ENCODE measurements around the gene PRSS21.

The PRSS21 gene

GRCh38 chr16:2778630-2778958, 38.4 kb upstream of the PRSS21 start:
- Histone ChIP-seq H3K4me3 (replicated peaks; ENCODE audit: low read depth, low read length) (peak overlapping the region; percentile 97), H3K36me3 (ENCODE audit: control insufficient read depth, insufficient read depth, low read length) (peaks cover 7% of the 10 kb centered on the region), H3K27me3 (replicated peaks; ENCODE audit: control insufficient read depth, insufficient read depth, low read length) (no peaks in the 10 kb centered on the region)
- no peak for DNase-seq (ENCODE audit: extremely low read depth, insufficient read length)
- TF ChIP-seq, protein P1, sequence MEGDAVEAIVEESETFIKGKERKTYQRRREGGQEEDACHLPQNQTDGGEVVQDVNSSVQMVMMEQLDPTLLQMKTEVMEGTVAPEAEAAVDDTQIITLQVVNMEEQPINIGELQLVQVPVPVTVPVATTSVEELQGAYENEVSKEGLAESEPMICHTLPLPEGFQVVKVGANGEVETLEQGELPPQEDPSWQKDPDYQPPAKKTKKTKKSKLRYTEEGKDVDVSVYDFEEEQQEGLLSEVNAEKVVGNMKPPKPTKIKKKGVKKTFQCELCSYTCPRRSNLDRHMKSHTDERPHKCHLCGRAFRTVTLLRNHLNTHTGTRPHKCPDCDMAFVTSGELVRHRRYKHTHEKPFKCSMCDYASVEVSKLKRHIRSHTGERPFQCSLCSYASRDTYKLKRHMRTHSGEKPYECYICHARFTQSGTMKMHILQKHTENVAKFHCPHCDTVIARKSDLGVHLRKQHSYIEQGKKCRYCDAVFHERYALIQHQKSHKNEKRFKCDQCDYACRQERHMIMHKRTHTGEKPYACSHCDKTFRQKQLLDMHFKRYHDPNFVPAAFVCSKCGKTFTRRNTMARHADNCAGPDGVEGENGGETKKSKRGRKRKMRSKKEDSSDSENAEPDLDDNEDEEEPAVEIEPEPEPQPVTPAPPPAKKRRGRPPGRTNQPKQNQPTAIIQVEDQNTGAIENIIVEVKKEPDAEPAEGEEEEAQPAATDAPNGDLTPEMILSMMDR (IDR thresholded peaks at IDR 0.05; ENCODE audit: insufficient read depth, low read length, poor library complexity, severe bottlenecking) = no peak

- H3K4me3 ChIP-seq (replicated peaks; ENCODE audit: low read depth, low read length) = no peak overlapping the region
- peaks cover 2% of the 10 kb centered on the region; the same call in 1 of the 2 replicates for H3K36me3 ChIP-seq (ENCODE audit: control insufficient read depth, insufficient read depth, low read length)
- no peak for DNase-seq (ENCODE audit: extremely low read depth, insufficient read length)
- no peaks in the 10 kb centered on the region for H3K27me3 ChIP-seq (replicated peaks; ENCODE audit: control insufficient read depth, insufficient read depth, low read length)
- TF ChIP-seq, protein P1 (IDR thresholded peaks at IDR 0.05; ENCODE audit: insufficient read depth, low read length, poor library complexity, severe bottlenecking) = no peak
Observed at GRCh38 chr16:2779151-2779920, 37.7 kb upstream of the PRSS21 start.

- Histone ChIP-seq H3K4me3 (replicated peaks; ENCODE audit: low read depth, low read length) (no peak overlapping the region), H3K27me3 (replicated peaks; ENCODE audit: control insufficient read depth, insufficient read depth, low read length) (no peaks in the 10 kb centered on the region), H3K36me3 (ENCODE audit: control insufficient read depth, insufficient read depth, low read length) (0 out of 2 replicates have a peak, but pooled peaks cover 2% of the 10 kb centered on the region)
- no peak for DNase-seq (ENCODE audit: extremely low read depth, insufficient read length)
- TF ChIP-seq, protein P1 (IDR thresholded peaks at IDR 0.05; ENCODE audit: insufficient read depth, low read length, poor library complexity, severe bottlenecking) = no peak
Observed at GRCh38 chr16:2779978-2780898, 36.8 kb upstream of the PRSS21 start.

GRCh38 chr16:2782583-2783351, 34.3 kb upstream of the PRSS21 start:
- Histone ChIP-seq H3K4me3 (replicated peaks; ENCODE audit: low read depth, low read length) (no peak overlapping the region), H3K36me3 (ENCODE audit: control insufficient read depth, insufficient read depth, low read length) (no peaks in the 10 kb centered on the region), H3K27me3 (replicated peaks; ENCODE audit: control insufficient read depth, insufficient read depth, low read length) (no peaks in the 10 kb centered on the region; the same call in 1 of the 2 replicates)
- DNase-seq (ENCODE audit: extremely low read depth, insufficient read length) = no peak
- TF ChIP-seq, protein P1 (IDR thresholded peaks at IDR 0.05; ENCODE audit: insufficient read depth, low read length, poor library complexity, severe bottlenecking) = no peak

GRCh38 chr16:2783581-2784357, 33.3 kb upstream of the PRSS21 start:
- DNase-seq (ENCODE audit: extremely low read depth, insufficient read length) = no peak
- Histone ChIP-seq H3K4me3 (replicated peaks; ENCODE audit: low read depth, low read length) (no peak overlapping the region), H3K27me3 (replicated peaks; ENCODE audit: control insufficient read depth, insufficient read depth, low read length) (no peaks in the 10 kb centered on the region; the same call in 1 of the 2 replicates), H3K36me3 (ENCODE audit: control insufficient read depth, insufficient read depth, low read length) (no peaks in the 10 kb centered on the region)
- TF ChIP-seq, protein P1 (IDR thresholded peaks at IDR 0.05; ENCODE audit: insufficient read depth, low read length, poor library complexity, severe bottlenecking) = no peak
